Progenitor cell of endocrine pancreas (in vitro differentiated cells): ENCODE data around the gene CD47. TPM values are rescaled to one million over a fixed set of nuclear protein-coding genes. Genes with fewer than 3 reads are reported as not detected.

Source experiments
- DNase-seq: peaks from one replicate; pipeline ENCODE4 v3.0.0; 2021; ENCODE audit warnings: low spot score; ENCODE audit not compliant: unreplicated experiment
- H3K27ac Mint-ChIP-seq: 2 replicates; pipeline ENCODE4 v1.8.0; 2021; ENCODE audit warnings: mild to moderate bottlenecking, moderate library complexity, mixed read lengths
- H3K27me3 Mint-ChIP-seq: 2 replicates; pipeline ENCODE4 v1.8.0; 2021; ENCODE audit warnings: mixed read lengths
- H3K36me3 Mint-ChIP-seq: 2 replicates; pipeline ENCODE4 v1.8.0; 2022; ENCODE audit warnings: mixed read lengths; ENCODE audit not compliant: insufficient read depth
- H3K4me1 Mint-ChIP-seq: 2 replicates; pipeline ENCODE4 v1.8.0; 2021; ENCODE audit warnings: low read depth, mixed read lengths
- H3K4me3 Mint-ChIP-seq: 2 replicates; pipeline ENCODE4 v1.8.0; 2021; ENCODE audit warnings: low read depth, mild to moderate bottlenecking, moderate library complexity, mixed read lengths
- H3K9me3 Mint-ChIP-seq: 2 replicates; pipeline ENCODE4 v1.8.0; 2021; ENCODE audit warnings: low read depth, mixed read lengths
- total RNA-seq: library from RNA; stranded (reverse); gene quantifications from 2 replicates; pipeline ENCODE4 v1.2.1, GENCODE V29; 2021
- TF ChIP-seq, protein P1 (sequence below): fragments of 200-600 bp; sonication (generic); IDR thresholded peaks from one replicate; pipeline ENCODE4 v1.5.0; 2021; ENCODE audit warnings: antibody characterized with exemption, mild to moderate bottlenecking; ENCODE audit not compliant: unreplicated experiment

Gene CD47
- total RNA-seq, 1 donor from 2014 or later = 55.1 TPM

DNA sequence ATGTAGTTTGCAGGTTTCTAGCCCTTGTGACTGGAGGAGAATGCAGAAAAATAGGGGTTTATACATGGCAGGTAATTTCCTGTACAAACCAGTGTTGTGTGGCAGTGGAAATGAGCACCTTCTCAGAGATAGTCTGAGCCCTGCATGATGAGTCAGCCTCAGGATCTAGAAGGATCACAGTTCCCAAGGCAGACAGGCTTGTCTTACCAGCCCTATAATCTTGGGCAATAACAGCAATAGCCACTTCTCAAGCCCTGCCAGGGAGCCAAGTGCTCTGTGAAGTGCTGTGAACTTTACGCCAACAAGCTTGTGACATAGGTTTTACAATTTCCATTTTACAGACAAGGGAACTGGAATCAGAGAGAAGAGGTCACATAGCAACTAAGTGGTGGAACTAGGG is 89.4 kb downstream of the CD47 start:
- Mint-ChIP-seq H3K4me3 (no peak overlapping the region), H3K9me3 (peaks cover 10% of the 10 kb centered on the region), H3K4me1 (peaks cover 30% of the 10 kb centered on the region), H3K27ac (no peak overlapping the region), H3K36me3 (peaks cover 2% of the 10 kb centered on the region), H3K27me3 (peaks cover 15% of the 10 kb centered on the region)
- TF ChIP-seq, protein P1, sequence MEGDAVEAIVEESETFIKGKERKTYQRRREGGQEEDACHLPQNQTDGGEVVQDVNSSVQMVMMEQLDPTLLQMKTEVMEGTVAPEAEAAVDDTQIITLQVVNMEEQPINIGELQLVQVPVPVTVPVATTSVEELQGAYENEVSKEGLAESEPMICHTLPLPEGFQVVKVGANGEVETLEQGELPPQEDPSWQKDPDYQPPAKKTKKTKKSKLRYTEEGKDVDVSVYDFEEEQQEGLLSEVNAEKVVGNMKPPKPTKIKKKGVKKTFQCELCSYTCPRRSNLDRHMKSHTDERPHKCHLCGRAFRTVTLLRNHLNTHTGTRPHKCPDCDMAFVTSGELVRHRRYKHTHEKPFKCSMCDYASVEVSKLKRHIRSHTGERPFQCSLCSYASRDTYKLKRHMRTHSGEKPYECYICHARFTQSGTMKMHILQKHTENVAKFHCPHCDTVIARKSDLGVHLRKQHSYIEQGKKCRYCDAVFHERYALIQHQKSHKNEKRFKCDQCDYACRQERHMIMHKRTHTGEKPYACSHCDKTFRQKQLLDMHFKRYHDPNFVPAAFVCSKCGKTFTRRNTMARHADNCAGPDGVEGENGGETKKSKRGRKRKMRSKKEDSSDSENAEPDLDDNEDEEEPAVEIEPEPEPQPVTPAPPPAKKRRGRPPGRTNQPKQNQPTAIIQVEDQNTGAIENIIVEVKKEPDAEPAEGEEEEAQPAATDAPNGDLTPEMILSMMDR = no peak
- DNase-seq = no peak

DNA sequence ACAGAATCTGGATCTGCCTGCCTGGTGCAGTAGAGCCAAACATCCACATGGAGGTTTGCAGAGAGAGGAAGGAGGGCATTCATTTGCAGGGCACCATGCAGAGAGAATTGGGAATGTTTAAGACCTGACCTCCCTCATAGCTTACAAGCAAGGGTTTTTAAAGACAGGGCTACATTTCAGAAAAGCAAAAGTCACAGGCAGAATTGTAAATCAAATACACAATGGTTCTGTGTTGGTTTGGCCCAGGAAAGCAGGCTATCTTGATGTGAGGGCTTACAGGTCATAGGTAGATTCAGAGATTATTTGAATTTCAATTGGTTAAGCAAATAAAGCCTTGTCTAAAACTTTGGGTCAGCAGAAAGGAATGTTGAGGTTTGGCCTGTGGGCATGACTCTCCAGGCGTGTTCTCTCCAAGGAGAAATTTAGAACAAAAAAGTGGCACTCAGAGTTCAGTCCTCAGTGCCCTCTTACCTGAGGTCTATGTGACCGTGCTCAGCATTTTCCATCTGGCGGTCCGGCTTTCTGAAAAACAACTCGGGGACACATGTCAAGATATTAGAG is 91.5 kb downstream of the CD47 start:
- H3K27ac Mint-ChIP-seq = peak overlapping the region; percentile 67
- peaks cover 13% of the 10 kb centered on the region for H3K27me3 Mint-ChIP-seq
- TF ChIP-seq, protein P1 = no peak
- peaks cover 14% of the 10 kb centered on the region for H3K4me1 Mint-ChIP-seq
- no peak overlapping the region for H3K4me3 Mint-ChIP-seq
- peaks cover 2% of the 10 kb centered on the region for H3K36me3 Mint-ChIP-seq
- H3K9me3 Mint-ChIP-seq = peaks cover 10% of the 10 kb centered on the region
- DNase-seq = no peak

DNA sequence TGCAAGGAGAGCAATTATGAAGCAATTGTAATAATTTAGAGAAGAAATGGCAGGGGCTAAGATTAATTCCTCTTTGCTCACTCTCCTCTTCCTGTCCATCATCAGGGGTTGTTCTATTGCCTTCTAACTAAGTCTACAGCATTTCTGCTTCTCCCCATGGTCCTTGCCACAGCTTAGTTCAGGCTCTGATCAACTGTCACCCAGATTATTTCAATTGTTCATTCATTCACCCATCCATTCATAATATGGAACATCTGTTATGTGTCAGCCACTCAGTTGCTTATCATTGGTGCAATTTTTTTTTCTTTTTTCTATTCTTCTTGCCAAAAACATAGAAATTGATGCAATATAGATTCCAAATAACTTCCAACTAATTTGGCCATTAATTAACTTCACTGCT is 93.2 kb downstream of the CD47 start:
- Mint-ChIP-seq H3K27ac (no peak overlapping the region), H3K27me3 (peaks cover 8% of the 10 kb centered on the region), H3K4me1 (peaks cover 22% of the 10 kb centered on the region), H3K36me3 (peaks cover 2% of the 10 kb centered on the region), H3K4me3 (no peak overlapping the region), H3K9me3 (peaks cover 10% of the 10 kb centered on the region)
- no peak for DNase-seq
- TF ChIP-seq, protein P1 = no peak

DNA sequence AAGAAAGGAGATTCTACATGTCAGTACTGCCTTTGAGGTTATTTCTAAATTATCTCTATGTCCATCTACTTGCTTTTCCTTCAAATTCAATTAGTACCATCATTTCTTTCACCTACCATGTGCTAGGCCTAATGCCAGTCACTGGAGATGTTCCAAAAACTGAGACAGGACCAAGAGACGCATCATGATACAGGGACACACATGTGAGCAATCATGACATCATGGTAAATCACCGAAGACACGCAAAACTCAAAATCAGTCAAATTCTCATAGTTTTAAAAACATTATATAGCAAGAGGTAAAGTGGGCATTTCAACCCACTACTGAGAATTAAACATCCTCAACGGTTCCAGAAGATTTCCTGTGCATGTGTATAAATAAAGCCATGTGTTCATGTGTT is 95.0 kb downstream of the CD47 start:
- H3K27ac Mint-ChIP-seq = no peak overlapping the region
- H3K27me3 Mint-ChIP-seq = no peaks in the 10 kb centered on the region
- H3K4me3 Mint-ChIP-seq = no peak overlapping the region
- peaks cover 8% of the 10 kb centered on the region for H3K9me3 Mint-ChIP-seq
- TF ChIP-seq, protein P1 = no peak
- H3K4me1 Mint-ChIP-seq = peaks cover 22% of the 10 kb centered on the region
- H3K36me3 Mint-ChIP-seq = no peaks in the 10 kb centered on the region
- no peak for DNase-seq

DNA sequence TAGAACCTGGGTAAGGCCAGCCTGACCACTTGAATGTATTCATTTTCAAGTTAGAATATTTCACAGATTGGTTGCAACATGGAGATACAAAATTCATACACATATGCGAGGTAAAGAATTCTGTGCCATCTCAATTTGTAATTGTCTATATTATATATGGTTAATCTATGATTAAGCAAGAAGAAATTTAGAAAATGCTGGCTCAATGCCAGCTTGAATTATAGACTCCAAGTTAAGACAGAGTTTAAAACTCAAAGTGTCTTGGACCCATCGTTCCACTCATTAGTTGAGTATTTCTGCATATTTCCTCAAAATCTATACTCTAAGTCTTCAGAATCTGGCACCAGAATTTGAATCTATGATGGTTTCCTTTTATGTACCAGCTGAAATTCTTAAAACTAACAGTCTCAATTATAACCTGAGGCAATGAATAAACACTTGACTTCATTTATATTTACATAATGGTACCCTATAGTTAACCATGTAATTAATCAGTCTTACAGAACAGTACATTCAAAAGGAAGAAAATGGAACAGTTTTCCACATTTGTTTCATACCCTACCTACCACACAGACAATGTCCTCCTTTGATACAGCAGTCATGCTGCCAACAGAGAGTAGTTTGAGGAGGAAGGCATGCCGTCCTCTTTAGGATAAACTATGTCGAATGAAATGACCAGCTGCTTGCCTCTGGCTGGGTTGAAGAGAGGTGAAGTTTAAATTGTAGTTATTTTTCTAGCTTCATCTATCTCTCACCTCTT is 95.7 kb downstream of the CD47 start:
- H3K4me3 Mint-ChIP-seq = no peak overlapping the region
- no peak overlapping the region for H3K27ac Mint-ChIP-seq
- no peaks in the 10 kb centered on the region for H3K27me3 Mint-ChIP-seq
- no peak for DNase-seq
- TF ChIP-seq, protein P1 = no peak
- no peaks in the 10 kb centered on the region for H3K36me3 Mint-ChIP-seq
- peaks cover 2% of the 10 kb centered on the region for H3K9me3 Mint-ChIP-seq
- peaks cover 22% of the 10 kb centered on the region for H3K4me1 Mint-ChIP-seq
